HepG2 (cell line): ENCODE results near the gene TNFAIP6.

Experiments used
- CBX2 ChIP-seq, 2 experiments: fragments of 200-600 bp in 1 of 2; sonication (generic); formaldehyde crosslinking in 1 of 2; IDR thresholded peaks; 2 replicates each; pipeline versions ENCODE4 v1.7.0 to v1.8.1; 2018 to 2022; ENCODE audit warnings: low read depth in 2 of 2, low read length in 1 of 2, mild to moderate bottlenecking in 1 of 2, missing genetic modification reagents in 1 of 2
- CENPT ChIP-seq: sonication (generic); formaldehyde crosslinking; IDR thresholded peaks from 2 replicates; pipeline ENCODE4 v1.8.0; 2022; ENCODE audit warnings: low read depth, mild to moderate bottlenecking, moderate library complexity, missing genetic modification reagents
- POLR2A ChIP-seq, 2 experiments: IDR thresholded peaks; 2 replicates each; pipeline ENCODE4 v1.6.1; 2011; ENCODE audit warnings: low read depth in 2 of 2, low read length in 2 of 2, mild to moderate bottlenecking in 1 of 2, moderate library complexity in 1 of 2; ENCODE audit not compliant: insufficient read depth in 1 of 2
- POLR2AphosphoS5 ChIP-seq: IDR thresholded peaks from 2 replicates; pipeline ENCODE4 v1.6.1; 2012; ENCODE audit warnings: low read depth, low read length
- RAD21 ChIP-seq: fragments of 450-650 bp; formaldehyde crosslinking; IDR thresholded peaks from 2 replicates; pipeline ENCODE4 v1.5.0; 2020; ENCODE audit warnings: mild to moderate bottlenecking
- ZNF280D ChIP-seq: sonication (generic); formaldehyde crosslinking; IDR thresholded peaks from 2 replicates; pipeline ENCODE4 v1.5.1; 2020; ENCODE audit warnings: mild to moderate bottlenecking, missing genetic modification reagents

DNA sequence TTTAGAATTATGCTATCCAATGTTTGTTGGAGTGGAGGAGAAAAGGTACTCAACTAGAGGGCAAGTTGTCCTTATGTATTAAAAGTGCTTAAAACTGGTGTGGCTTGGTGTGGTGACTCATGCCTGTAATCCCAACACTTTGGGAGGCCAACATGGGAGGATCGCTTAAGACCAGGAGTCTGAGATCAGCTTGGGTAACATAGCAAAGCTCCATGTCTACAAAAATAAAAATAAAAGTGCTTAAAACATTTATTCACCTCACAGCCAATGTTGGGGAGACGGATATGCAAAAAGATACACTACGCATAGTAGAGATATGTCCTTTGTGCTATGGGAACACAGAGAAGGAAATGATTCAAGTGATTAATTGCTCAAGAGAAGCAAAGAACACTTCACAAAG lies 19.3 kb upstream of the TNFAIP6 start:
- TF ChIP-seq CENPT, result no peak
- TF ChIP-seq RAD21 (CRISPR knock-in tag), result no peak
- no peak for TF ChIP-seq CBX2 (IDR thresholded peaks at IDR 0.05; ENCODE audit: low read depth, low read length)
- no peak for TF ChIP-seq CBX2 (CRISPR knock-in tag; IDR thresholded peaks at IDR 0.05; ENCODE audit: low read depth)
- TF ChIP-seq ZNF280D (CRISPR knock-in tag), result no peak
- no peak for TF ChIP-seq POLR2AphosphoS5
- no peak for TF ChIP-seq POLR2A (IDR thresholded peaks at IDR 0.05; ENCODE audit: insufficient read depth in 1 of 2, low read depth in 2 of 2, low read length in 2 of 2)
